ENCODE measurements around the gene ZNF80.

ZNF80 gene

DNA sequence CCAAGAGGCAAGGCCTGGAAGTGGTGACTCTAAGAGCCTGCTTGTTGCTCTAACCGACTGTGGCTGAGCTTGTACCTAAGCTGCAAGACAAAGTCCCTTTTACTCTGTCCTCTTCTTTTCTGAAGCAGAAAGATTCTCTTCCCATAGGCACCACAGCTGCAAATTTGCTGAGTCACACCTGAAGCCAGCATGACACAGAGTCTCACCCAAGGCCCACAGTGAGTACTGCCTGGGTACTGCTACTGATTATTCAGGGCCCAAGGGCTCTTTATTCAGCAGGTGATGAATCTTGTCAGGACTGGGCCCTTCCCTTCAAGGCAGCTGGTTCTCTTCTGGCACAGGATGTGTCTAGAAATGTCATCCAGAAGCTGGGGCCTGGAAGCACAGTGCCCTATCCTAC, 37.6 kb upstream of the ZNF80 start:
- Histone ChIP-seq H3K9ac (ENCODE audit: low read length) (no peak overlapping the region), H2AFZ (ENCODE audit: low read length) (no peak overlapping the region), H3F3A (ENCODE audit: insufficient read depth, low read length) (no peaks in the 10 kb centered on the region), H3K4me1 (ENCODE audit: low read length) (no peaks in the 10 kb centered on the region), H3K27me3 (replicated peaks; ENCODE audit: insufficient read depth, low read length) (no peaks in the 10 kb centered on the region), H3K4me2 (ENCODE audit: low read depth, low read length) (no peak overlapping the region), H3K9me2 (replicated peaks; ENCODE audit: insufficient read depth, low read length) (no peaks in the 10 kb centered on the region), H3K27ac (ENCODE audit: low read length) (no peak overlapping the region), H3K36me3 (replicated peaks; ENCODE audit: insufficient read depth, low read length) (no peaks in the 10 kb centered on the region), H3K4me3 (ENCODE audit: low read length) (no peak overlapping the region), H4K20me1 (ENCODE audit: insufficient read depth, low read length) (no peaks in the 10 kb centered on the region), H3K9me3 (replicated peaks; ENCODE audit: insufficient read depth, low read length) (no peaks in the 10 kb centered on the region), H3K79me2 (ENCODE audit: low read length) (no peaks in the 10 kb centered on the region)
- DNase-seq: peak; percentile 32
- TF ChIP-seq EZH2 (optimal IDR thresholded peaks at IDR 0.05; ENCODE audit: low read depth, low read length) (no peak), EZH2phosphoT487 (IDR thresholded peaks at IDR 0.05; ENCODE audit: low read length) (no peak)
- TF ChIP-seq, protein P1, sequence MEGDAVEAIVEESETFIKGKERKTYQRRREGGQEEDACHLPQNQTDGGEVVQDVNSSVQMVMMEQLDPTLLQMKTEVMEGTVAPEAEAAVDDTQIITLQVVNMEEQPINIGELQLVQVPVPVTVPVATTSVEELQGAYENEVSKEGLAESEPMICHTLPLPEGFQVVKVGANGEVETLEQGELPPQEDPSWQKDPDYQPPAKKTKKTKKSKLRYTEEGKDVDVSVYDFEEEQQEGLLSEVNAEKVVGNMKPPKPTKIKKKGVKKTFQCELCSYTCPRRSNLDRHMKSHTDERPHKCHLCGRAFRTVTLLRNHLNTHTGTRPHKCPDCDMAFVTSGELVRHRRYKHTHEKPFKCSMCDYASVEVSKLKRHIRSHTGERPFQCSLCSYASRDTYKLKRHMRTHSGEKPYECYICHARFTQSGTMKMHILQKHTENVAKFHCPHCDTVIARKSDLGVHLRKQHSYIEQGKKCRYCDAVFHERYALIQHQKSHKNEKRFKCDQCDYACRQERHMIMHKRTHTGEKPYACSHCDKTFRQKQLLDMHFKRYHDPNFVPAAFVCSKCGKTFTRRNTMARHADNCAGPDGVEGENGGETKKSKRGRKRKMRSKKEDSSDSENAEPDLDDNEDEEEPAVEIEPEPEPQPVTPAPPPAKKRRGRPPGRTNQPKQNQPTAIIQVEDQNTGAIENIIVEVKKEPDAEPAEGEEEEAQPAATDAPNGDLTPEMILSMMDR (IDR thresholded peaks at IDR 0.05; ENCODE audit: low read length): no peak

DNA sequence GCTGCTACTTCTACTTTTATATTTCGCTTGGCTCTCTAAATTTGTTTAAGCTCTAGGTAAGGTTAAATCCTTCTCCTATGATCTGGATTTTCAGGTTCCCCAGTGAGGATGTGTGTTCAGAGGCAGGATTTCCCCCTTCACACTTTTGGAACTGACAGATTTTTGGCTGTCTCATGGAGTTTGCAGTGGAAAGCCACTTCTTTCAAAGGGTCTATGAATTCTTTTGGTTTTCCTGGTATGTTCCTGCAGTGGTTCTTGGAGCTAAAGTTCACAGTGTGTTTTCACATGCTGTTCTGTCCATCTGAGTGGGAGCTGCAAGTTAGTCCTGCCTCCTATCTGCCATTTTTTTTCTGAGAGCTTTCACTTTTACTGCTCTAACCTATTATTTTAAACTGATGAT, 34.9 kb upstream of the ZNF80 start:
- no peak overlapping the region for H2AFZ ChIP-seq (ENCODE audit: low read length)
- no peak overlapping the region for H3K4me2 ChIP-seq (ENCODE audit: low read depth, low read length)
- no peaks in the 10 kb centered on the region for H3F3A ChIP-seq (ENCODE audit: insufficient read depth, low read length)
- no peaks in the 10 kb centered on the region for H3K36me3 ChIP-seq (replicated peaks; ENCODE audit: insufficient read depth, low read length)
- no peaks in the 10 kb centered on the region for H4K20me1 ChIP-seq (ENCODE audit: insufficient read depth, low read length)
- no peak for DNase-seq
- H3K27me3 ChIP-seq (replicated peaks; ENCODE audit: insufficient read depth, low read length): no peaks in the 10 kb centered on the region
- H3K4me3 ChIP-seq (ENCODE audit: low read length): no peak overlapping the region
- no peak for TF ChIP-seq EZH2phosphoT487 (IDR thresholded peaks at IDR 0.05; ENCODE audit: low read length)
- TF ChIP-seq EZH2 (optimal IDR thresholded peaks at IDR 0.05; ENCODE audit: low read depth, low read length): no peak
- TF ChIP-seq, protein P1 (IDR thresholded peaks at IDR 0.05; ENCODE audit: low read length): no peak
- no peak overlapping the region for H3K9ac ChIP-seq (ENCODE audit: low read length)
- H3K9me3 ChIP-seq (replicated peaks; ENCODE audit: insufficient read depth, low read length): no peaks in the 10 kb centered on the region
- H3K4me1 ChIP-seq (ENCODE audit: low read length): no peaks in the 10 kb centered on the region
- no peaks in the 10 kb centered on the region for H3K9me2 ChIP-seq (replicated peaks; ENCODE audit: insufficient read depth, low read length)
- H3K79me2 ChIP-seq (ENCODE audit: low read length): no peaks in the 10 kb centered on the region
- H3K27ac ChIP-seq (ENCODE audit: low read length): no peak overlapping the region

DNA sequence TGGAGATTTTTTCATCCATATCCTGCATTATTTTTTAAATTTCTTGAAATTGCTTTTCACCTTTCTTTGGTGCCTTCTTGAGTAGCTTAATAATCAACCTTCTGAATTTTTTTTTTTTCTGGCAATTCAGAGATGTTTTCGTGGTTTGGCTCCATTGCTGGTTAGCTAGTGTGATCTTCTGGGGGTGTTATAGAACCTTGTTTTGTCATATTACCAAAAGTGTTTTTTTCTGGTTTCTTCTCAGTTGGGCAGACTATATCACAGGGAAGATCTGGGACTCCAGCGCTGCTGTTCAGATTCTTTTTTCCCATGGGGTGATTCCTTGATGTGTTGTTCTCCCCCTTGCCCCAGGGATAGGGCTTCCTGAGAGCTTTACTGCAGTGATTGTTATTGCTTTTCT, 32.6 kb upstream of the ZNF80 start:
- no peak for DNase-seq
- H3K36me3 ChIP-seq (replicated peaks; ENCODE audit: insufficient read depth, low read length): no peaks in the 10 kb centered on the region
- no peaks in the 10 kb centered on the region for H3K27me3 ChIP-seq (replicated peaks; ENCODE audit: insufficient read depth, low read length)

More for the DNA sequence above, 32.6 kb upstream of the ZNF80 start:
- H3K9me3 ChIP-seq (replicated peaks; ENCODE audit: insufficient read depth, low read length): no peaks in the 10 kb centered on the region
- H3F3A ChIP-seq (ENCODE audit: insufficient read depth, low read length): no peaks in the 10 kb centered on the region
- H4K20me1 ChIP-seq (ENCODE audit: insufficient read depth, low read length): no peaks in the 10 kb centered on the region
- TF ChIP-seq, protein P1 (IDR thresholded peaks at IDR 0.05; ENCODE audit: low read length): no peak
- TF ChIP-seq EZH2phosphoT487 (IDR thresholded peaks at IDR 0.05; ENCODE audit: low read length) (no peak), EZH2 (optimal IDR thresholded peaks at IDR 0.05; ENCODE audit: low read depth, low read length) (no peak)
- no peak overlapping the region for H2AFZ ChIP-seq (ENCODE audit: low read length)
- no peak overlapping the region for H3K4me2 ChIP-seq (ENCODE audit: low read depth, low read length)
- no peaks in the 10 kb centered on the region for H3K4me1 ChIP-seq (ENCODE audit: low read length)
- H3K9me2 ChIP-seq (replicated peaks; ENCODE audit: insufficient read depth, low read length): no peaks in the 10 kb centered on the region
- no peak overlapping the region for H3K9ac ChIP-seq (ENCODE audit: low read length)
- H3K4me3 ChIP-seq (ENCODE audit: low read length): no peak overlapping the region
- H3K79me2 ChIP-seq (ENCODE audit: low read length): no peaks in the 10 kb centered on the region
- no peak overlapping the region for H3K27ac ChIP-seq (ENCODE audit: low read length)

Data from MM.1S (cell line).